ENCODE data around the gene ETAA1.

The ETAA1 gene

DNA sequence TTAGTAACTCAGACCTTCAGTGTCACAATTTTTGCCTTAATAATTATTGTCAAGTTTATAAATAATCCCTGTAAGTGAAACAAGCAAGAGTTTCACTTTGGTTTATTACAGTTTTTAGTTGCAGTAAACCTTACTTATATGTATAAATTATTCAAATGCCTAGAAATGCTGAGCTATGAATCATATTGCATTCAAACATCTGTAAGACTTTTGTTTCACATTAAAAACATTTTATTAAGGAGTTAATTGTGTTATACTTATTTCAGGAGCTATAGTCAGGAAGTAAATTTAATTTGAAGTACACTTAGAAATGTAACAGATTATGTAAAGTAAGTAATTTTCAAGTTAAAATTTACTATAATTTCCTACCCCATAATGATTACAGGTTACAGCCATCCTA lies 3.9 kb upstream of the ETAA1 start:
- H3K9me3 ChIP-seq (ENCODE audit: control insufficient read depth in 2 of 2, low read length in 2 of 2), result no peaks in the 10 kb centered on the region

DNA sequence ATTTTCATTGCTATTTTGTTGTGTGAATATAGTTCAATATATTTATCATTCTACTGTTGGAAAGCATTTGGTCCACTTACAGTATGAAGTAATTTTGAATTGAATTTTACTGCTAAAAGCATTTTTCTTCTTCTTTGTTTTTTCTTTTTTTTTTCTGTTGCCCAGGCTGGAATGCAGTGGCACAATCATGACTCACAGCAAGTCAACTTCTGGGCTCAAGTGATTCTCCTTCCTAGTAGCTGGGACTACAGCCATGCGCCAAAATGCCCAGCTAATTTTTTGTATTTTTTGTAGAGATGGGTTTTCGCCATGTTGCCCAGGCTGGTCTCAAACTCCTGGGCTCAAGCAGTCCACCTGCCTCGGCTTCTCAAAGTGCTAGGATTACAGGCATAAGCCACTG lies 2.4 kb upstream of the ETAA1 start:
- H3K9me3 ChIP-seq (ENCODE audit: control insufficient read depth in 2 of 2, low read length in 2 of 2), result no peaks in the 10 kb centered on the region
- H3K36me3 ChIP-seq (ENCODE audit: control insufficient read depth in 2 of 2, insufficient read depth in 2 of 2, low read length in 2 of 2), result no peaks in the 10 kb centered on the region
- peaks cover 2% of the 10 kb centered on the region for H3K4me1 ChIP-seq (ENCODE audit: control insufficient read depth, insufficient read depth, low read length)
- no peak overlapping the region for H3K4me3 ChIP-seq (ENCODE audit: low read length in 2 of 2)
- H3K27me3 ChIP-seq (ENCODE audit: control insufficient read depth in 1 of 2, insufficient read depth in 2 of 2, low read length in 2 of 2), result no peaks in the 10 kb centered on the region
- no peak overlapping the region for H3K9ac ChIP-seq (ENCODE audit: low read length in 2 of 2)
- no peak overlapping the region for H3K27ac ChIP-seq (ENCODE audit: low read length)

More for the DNA sequence above, 3.9 kb upstream of the ETAA1 start:
- Histone ChIP-seq H3K4me3 (ENCODE audit: low read length in 2 of 2) (no peak overlapping the region), H3K27ac (ENCODE audit: low read length) (no peak overlapping the region), H3K36me3 (ENCODE audit: control insufficient read depth in 2 of 2, insufficient read depth in 2 of 2, low read length in 2 of 2) (no peaks in the 10 kb centered on the region), H3K9ac (ENCODE audit: low read length in 2 of 2) (no peak overlapping the region), H3K27me3 (ENCODE audit: control insufficient read depth in 1 of 2, insufficient read depth in 2 of 2, low read length in 2 of 2) (no peaks in the 10 kb centered on the region), H3K4me1 (ENCODE audit: control insufficient read depth, insufficient read depth, low read length) (peaks cover 2% of the 10 kb centered on the region)

DNA sequence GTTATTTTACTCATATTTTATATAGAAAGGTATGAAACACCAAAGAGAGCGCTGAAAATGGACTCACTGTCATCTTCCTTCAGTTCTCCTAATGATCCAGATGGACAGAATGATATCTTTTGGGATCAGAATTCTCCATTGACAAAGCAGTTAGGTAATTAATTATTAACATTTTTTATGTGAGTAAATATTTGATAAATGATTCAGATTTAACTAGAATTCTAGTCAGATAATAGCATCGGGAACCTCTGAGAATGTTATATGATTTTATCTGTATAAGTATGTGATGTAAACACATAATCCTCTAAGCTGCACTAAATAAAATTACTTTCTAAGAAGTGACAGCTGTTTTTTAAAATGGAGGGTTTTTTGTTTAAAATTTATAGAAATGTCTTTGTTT lies 2.0 kb downstream of the ETAA1 start:
- Histone ChIP-seq H3K4me3 (ENCODE audit: low read length in 2 of 2) (no peak overlapping the region), H3K9ac (ENCODE audit: low read length in 2 of 2) (no peak overlapping the region), H3K27ac (ENCODE audit: low read length) (no peak overlapping the region), H3K9me3 (ENCODE audit: control insufficient read depth in 2 of 2, low read length in 2 of 2) (no peaks in the 10 kb centered on the region), H3K27me3 (ENCODE audit: control insufficient read depth in 1 of 2, insufficient read depth in 2 of 2, low read length in 2 of 2) (no peaks in the 10 kb centered on the region), H3K36me3 (ENCODE audit: control insufficient read depth in 2 of 2, insufficient read depth in 2 of 2, low read length in 2 of 2) (no peaks in the 10 kb centered on the region), H3K4me1 (ENCODE audit: control insufficient read depth, insufficient read depth, low read length) (peaks cover 2% of the 10 kb centered on the region)

DNA sequence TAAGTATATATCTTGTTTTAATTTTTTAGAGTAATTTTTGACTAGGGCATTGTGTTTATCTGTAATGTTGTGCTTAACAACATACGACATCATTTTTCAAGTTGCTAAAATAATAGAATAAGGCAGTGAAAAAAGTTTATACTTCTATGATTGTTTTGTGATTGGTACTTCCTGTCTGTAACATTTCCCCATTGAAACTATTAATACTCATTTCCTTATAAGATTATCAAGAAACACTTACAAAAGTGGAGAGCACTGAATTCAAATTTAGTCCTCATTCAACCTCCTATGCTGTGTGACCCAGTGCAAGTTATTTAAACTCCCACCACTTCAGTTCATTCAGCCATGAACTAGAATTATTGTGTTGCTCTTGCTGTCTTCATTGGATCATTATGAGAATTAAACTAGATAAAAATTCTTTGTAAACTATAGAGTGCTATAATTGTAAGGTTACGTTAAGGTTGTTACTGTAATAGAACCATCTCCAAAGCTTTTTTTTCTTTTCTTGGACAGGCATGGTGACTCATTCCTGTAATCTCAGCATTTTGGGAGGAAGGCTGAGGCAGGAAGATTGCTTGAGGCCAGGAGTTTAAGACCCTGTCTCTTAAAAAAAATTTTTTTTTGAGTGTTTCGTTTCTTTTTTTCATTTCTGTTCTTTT lies 2.8 kb downstream of the ETAA1 start:
- H3K36me3 ChIP-seq (ENCODE audit: control insufficient read depth in 2 of 2, insufficient read depth in 2 of 2, low read length in 2 of 2), result no peaks in the 10 kb centered on the region
- H3K27ac ChIP-seq (ENCODE audit: low read length), result no peak overlapping the region
- no peaks in the 10 kb centered on the region for H3K9me3 ChIP-seq (ENCODE audit: control insufficient read depth in 2 of 2, low read length in 2 of 2)
- no peaks in the 10 kb centered on the region for H3K27me3 ChIP-seq (ENCODE audit: control insufficient read depth in 1 of 2, insufficient read depth in 2 of 2, low read length in 2 of 2)
- no peak overlapping the region for H3K9ac ChIP-seq (ENCODE audit: low read length in 2 of 2)
- H3K4me3 ChIP-seq (ENCODE audit: low read length in 2 of 2), result no peak overlapping the region
- H3K4me1 ChIP-seq (ENCODE audit: control insufficient read depth, insufficient read depth, low read length), result peaks cover 2% of the 10 kb centered on the region

DNA sequence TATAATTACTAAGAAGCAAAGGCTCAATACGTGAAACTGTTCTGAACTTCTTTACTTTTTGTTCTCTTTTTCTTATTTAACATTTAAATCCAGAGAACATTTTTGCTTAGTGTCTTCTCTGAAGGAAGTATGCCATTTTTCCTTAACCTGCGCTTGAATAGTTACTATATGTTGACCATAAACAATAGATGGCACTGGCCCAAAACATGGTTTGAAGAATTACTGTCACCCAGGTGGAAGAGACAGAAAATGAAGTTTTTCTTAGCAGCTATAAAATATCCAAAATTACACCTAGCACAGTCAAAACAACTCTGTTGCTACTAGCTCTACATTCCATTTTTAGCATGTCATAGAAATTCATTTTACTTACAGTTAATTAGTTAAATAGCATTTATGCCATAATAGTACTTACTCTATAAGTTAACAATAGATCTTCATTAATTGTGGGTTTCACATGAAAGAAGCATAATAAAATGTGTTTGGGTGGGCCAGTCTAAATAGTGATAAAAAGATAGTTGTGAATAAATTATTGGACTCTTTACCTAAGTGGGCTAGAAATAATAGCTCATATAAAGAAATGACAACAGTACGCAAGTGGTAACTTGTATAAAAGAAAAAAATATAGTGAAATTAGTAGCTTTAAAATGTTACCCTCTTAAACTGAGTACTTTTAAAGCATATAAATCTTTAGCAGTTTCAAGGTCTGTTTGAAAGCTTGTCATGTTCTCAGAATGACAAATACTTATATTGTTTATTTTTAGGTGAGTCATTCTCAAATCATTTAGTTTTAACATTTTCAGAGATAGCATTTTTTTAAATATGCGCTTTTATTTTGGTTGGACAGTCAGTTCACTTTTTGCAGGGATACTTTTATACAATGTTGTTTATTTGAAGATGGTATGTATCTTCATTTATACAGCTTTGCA lies 3.7 kb downstream of the ETAA1 start:
- no peaks in the 10 kb centered on the region for H3K27me3 ChIP-seq (ENCODE audit: control insufficient read depth in 1 of 2, insufficient read depth in 2 of 2, low read length in 2 of 2)
- H3K9ac ChIP-seq (ENCODE audit: low read length in 2 of 2), result no peak overlapping the region
- H3K9me3 ChIP-seq (ENCODE audit: control insufficient read depth in 2 of 2, low read length in 2 of 2), result no peaks in the 10 kb centered on the region
- peaks cover 2% of the 10 kb centered on the region for H3K4me1 ChIP-seq (ENCODE audit: control insufficient read depth, insufficient read depth, low read length)
- no peak overlapping the region for H3K4me3 ChIP-seq (ENCODE audit: low read length in 2 of 2)
- H3K27ac ChIP-seq (ENCODE audit: low read length), result no peak overlapping the region
- H3K36me3 ChIP-seq (ENCODE audit: control insufficient read depth in 2 of 2, insufficient read depth in 2 of 2, low read length in 2 of 2), result no peaks in the 10 kb centered on the region

DNA sequence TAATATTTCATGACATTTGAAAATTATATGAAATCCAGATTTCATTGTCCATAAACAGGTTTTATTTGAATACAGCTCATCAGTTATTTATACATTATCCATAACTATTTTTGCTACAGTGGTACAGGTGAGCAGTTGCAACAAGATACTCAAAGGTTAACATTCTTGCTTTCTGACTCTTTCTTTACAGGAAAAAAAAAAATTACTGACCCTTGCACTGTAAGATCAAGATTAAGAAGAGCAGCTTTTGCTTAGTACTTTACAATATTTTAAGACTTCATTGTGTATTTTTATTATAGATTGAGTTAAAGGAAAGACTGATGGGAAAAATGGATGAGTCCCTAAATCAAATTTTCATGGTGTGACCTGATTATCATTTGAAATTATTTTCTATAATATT lies 11.2 kb downstream of the ETAA1 start:
- Histone ChIP-seq H3K4me1 (ENCODE audit: control insufficient read depth, insufficient read depth, low read length) (no peaks in the 10 kb centered on the region), H3K36me3 (ENCODE audit: control insufficient read depth in 2 of 2, insufficient read depth in 2 of 2, low read length in 2 of 2) (peaks cover 0 to 7% of the 10 kb centered on the region in 2 donors), H3K9ac (ENCODE audit: low read length in 2 of 2) (no peak overlapping the region), H3K27ac (ENCODE audit: low read length) (no peak overlapping the region), H3K9me3 (ENCODE audit: control insufficient read depth in 2 of 2, low read length in 2 of 2) (no peaks in the 10 kb centered on the region), H3K27me3 (ENCODE audit: control insufficient read depth in 1 of 2, insufficient read depth in 2 of 2, low read length in 2 of 2) (no peaks in the 10 kb centered on the region), H3K4me3 (ENCODE audit: low read length in 2 of 2) (no peak overlapping the region)

DNA sequence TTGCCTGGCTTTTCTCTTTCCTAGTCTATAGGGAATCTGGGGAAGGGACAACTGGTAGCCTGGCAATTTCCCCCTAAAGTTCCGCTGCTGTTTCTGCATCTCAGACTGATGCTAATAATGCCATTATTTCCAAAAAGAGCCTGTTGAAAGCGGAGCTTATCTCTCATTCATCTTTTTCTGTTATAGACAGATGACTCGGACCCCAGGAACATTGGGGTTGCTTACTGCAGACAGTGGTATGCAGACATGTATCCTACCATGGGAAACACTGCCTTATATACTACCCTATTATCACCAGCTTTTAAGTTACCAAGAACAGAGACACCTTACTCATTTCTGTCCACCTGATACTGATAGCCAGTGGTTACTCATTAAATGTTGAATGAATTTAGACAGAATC lies 15.3 kb downstream of the ETAA1 start:
- Histone ChIP-seq H3K9me3 (ENCODE audit: control insufficient read depth in 2 of 2, low read length in 2 of 2) (no peaks in the 10 kb centered on the region), H3K27ac (ENCODE audit: low read length) (no peak overlapping the region), H3K4me1 (ENCODE audit: control insufficient read depth, insufficient read depth, low read length) (no peaks in the 10 kb centered on the region), H3K36me3 (ENCODE audit: control insufficient read depth in 2 of 2, insufficient read depth in 2 of 2, low read length in 2 of 2) (peaks cover 0 to 7% of the 10 kb centered on the region in 2 donors), H3K9ac (ENCODE audit: low read length in 2 of 2) (no peak overlapping the region), H3K4me3 (ENCODE audit: low read length in 2 of 2) (no peak overlapping the region), H3K27me3 (ENCODE audit: control insufficient read depth in 1 of 2, insufficient read depth in 2 of 2, low read length in 2 of 2) (no peaks in the 10 kb centered on the region)

DNA sequence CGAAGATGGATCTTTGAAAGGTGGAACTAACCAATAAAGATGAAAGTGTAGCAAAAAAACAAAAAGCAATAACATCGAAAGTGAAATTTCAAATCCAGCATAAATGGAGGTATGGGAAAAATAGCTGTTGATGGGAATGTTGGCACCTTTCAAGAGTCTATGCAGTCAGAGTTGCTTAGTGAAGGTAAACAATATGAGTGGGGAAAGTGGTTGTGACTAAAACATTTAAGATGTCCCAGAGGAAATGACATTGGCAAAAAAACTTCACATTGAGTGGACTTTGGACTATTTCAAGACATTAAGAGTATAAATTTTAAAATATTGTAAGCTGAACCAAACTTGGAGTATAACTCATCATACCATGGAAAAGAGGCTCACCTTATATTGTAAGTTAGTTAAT lies 17.7 kb downstream of the ETAA1 start:
- Histone ChIP-seq H3K9me3 (ENCODE audit: control insufficient read depth in 2 of 2, low read length in 2 of 2) (no peaks in the 10 kb centered on the region), H3K36me3 (ENCODE audit: control insufficient read depth in 2 of 2, insufficient read depth in 2 of 2, low read length in 2 of 2) (peaks cover 0 to 7% of the 10 kb centered on the region in 2 donors), H3K9ac (ENCODE audit: low read length in 2 of 2) (no peak overlapping the region), H3K27me3 (ENCODE audit: control insufficient read depth in 1 of 2, insufficient read depth in 2 of 2, low read length in 2 of 2) (no peaks in the 10 kb centered on the region), H3K27ac (ENCODE audit: low read length) (no peak overlapping the region), H3K4me1 (ENCODE audit: control insufficient read depth, insufficient read depth, low read length) (no peaks in the 10 kb centered on the region), H3K4me3 (ENCODE audit: low read length in 2 of 2) (no peak overlapping the region)

DNA sequence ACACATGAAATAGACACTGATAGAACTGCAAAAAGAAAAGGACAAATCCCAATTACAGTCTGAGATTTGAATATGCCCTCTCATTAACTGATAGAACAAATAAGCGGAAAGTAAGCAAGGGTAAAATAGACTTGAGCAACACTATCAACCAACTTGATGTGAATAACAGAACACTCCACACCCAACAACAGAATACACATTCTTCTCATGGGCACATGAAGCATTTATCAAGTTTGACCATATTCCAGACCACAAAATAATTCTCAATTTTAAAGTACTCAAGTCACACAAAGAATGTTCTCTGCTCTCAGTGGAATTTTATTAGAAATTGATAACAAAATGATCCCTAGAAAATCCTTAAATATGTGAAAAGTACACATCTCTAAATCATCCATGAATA lies 19.0 kb downstream of the ETAA1 start:
- peaks cover 0 to 7% of the 10 kb centered on the region in 2 donors for H3K36me3 ChIP-seq (ENCODE audit: control insufficient read depth in 2 of 2, insufficient read depth in 2 of 2, low read length in 2 of 2)
- no peak overlapping the region for H3K27ac ChIP-seq (ENCODE audit: low read length)
- H3K27me3 ChIP-seq (ENCODE audit: control insufficient read depth in 1 of 2, insufficient read depth in 2 of 2, low read length in 2 of 2), result no peaks in the 10 kb centered on the region
- H3K4me1 ChIP-seq (ENCODE audit: control insufficient read depth, insufficient read depth, low read length), result no peaks in the 10 kb centered on the region
- no peaks in the 10 kb centered on the region for H3K9me3 ChIP-seq (ENCODE audit: control insufficient read depth in 2 of 2, low read length in 2 of 2)
- H3K4me3 ChIP-seq (ENCODE audit: low read length in 2 of 2), result no peak overlapping the region
- H3K9ac ChIP-seq (ENCODE audit: low read length in 2 of 2), result no peak overlapping the region

DNA sequence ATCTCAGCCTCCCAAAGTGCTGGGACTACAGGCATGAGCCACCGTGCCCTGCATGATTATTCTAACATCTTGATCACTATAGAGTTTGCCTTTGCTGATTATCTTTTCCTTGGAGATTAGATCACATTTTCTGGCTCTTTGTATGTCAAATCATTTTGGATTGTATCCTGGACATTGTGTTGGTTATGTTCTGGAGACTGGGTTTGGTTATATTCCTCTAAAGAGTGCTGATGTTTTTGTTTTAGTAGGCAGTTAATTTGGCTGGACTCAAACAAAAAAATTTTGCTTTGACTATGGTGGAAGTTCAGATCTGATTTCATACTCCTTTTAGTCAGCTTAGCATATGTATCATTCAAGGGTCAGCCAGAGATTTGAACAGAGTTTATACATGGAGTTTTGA lies 26.4 kb downstream of the ETAA1 start:
- H3K27ac ChIP-seq (ENCODE audit: low read length), result no peak overlapping the region
- H3K36me3 ChIP-seq (ENCODE audit: control insufficient read depth in 2 of 2, insufficient read depth in 2 of 2, low read length in 2 of 2), result no peaks in the 10 kb centered on the region
- H3K27me3 ChIP-seq (ENCODE audit: control insufficient read depth in 1 of 2, insufficient read depth in 2 of 2, low read length in 2 of 2), result no peaks in the 10 kb centered on the region
- no peaks in the 10 kb centered on the region for H3K4me1 ChIP-seq (ENCODE audit: control insufficient read depth, insufficient read depth, low read length)
- H3K9me3 ChIP-seq (ENCODE audit: control insufficient read depth in 2 of 2, low read length in 2 of 2), result peaks cover 0 to 9% of the 10 kb centered on the region in 2 donors
- no peak overlapping the region for H3K9ac ChIP-seq (ENCODE audit: low read length in 2 of 2)
- no peak overlapping the region for H3K4me3 ChIP-seq (ENCODE audit: low read length in 2 of 2)

DNA sequence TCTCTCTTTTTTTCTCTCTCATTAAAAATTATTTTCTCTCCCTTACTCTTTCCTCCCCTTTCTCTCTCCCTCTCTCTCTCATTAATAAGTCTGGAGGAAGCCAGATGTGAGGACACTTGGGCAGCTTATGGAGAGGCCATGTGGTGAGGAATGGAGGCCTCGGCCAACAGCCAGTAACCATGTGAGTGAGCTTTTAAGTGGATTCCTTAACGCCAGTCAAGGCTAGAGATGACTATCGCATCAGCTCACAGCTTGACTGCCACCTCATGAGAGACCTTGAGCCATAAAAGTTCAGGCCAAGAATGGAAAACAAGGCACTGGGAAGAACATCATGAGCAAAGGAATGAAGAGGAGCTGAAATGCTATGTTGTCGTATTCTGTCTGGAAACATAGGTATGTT lies 39.1 kb downstream of the ETAA1 start:
- no peaks in the 10 kb centered on the region for H3K27me3 ChIP-seq (ENCODE audit: control insufficient read depth in 1 of 2, insufficient read depth in 2 of 2, low read length in 2 of 2)
- no peak overlapping the region for H3K9ac ChIP-seq (ENCODE audit: low read length in 2 of 2)
- no peak overlapping the region for H3K27ac ChIP-seq (ENCODE audit: low read length)
- no peak overlapping the region for H3K4me3 ChIP-seq (ENCODE audit: low read length in 2 of 2)
- no peaks in the 10 kb centered on the region for H3K4me1 ChIP-seq (ENCODE audit: control insufficient read depth, insufficient read depth, low read length)
- no peaks in the 10 kb centered on the region for H3K36me3 ChIP-seq (ENCODE audit: control insufficient read depth in 2 of 2, insufficient read depth in 2 of 2, low read length in 2 of 2)
- H3K9me3 ChIP-seq (ENCODE audit: control insufficient read depth in 2 of 2, low read length in 2 of 2), result no peaks in the 10 kb centered on the region

All from stomach smooth muscle (tissue), 2 donors.